ENCODE data around the gene RALGAPA1. TPM values are rescaled to one million over a fixed set of nuclear protein-coding genes. Genes with fewer than 3 reads are reported as not detected.

RALGAPA1 gene
- total RNA-seq, 1 experiment from 2014 or later, result 31.7 TPM

- TF ChIP-seq SMAD3 (CRISPR knock-in tag; IDR thresholded peaks at IDR 0.05; ENCODE audit: borderline replicate concordance) (no peak), ZNF281 (CRISPR knock-in tag; IDR thresholded peaks at IDR 0.05) (no peak), NR2C2 (CRISPR knock-in tag; IDR thresholded peaks at IDR 0.05) (no peak), PREB (CRISPR knock-in tag; IDR thresholded peaks at IDR 0.05; ENCODE audit: borderline replicate concordance) (no peak), MAX (CRISPR knock-in tag; IDR thresholded peaks at IDR 0.05) (no peak), ZBTB43 (CRISPR knock-in tag; IDR thresholded peaks at IDR 0.05) (no peak), JAZF1 (CRISPR knock-in tag; IDR thresholded peaks at IDR 0.05) (no peak), ZNF263 (CRISPR knock-in tag; IDR thresholded peaks at IDR 0.05; ENCODE audit: low read depth) (no peak), GABPB1 (CRISPR knock-in tag; IDR thresholded peaks at IDR 0.05) (no peak), ZNF416 (CRISPR knock-in tag; IDR thresholded peaks at IDR 0.05) (no peak), HMGXB4 (CRISPR knock-in tag; IDR thresholded peaks at IDR 0.05) (no peak), STAT6 (CRISPR knock-in tag; conservative IDR thresholded peaks at IDR 0.05; ENCODE audit: low read depth) (no peak), ZNF317 (CRISPR knock-in tag; IDR thresholded peaks at IDR 0.05; ENCODE audit: borderline replicate concordance, low read depth) (no peak), E2F1 (CRISPR knock-in tag; IDR thresholded peaks at IDR 0.05) (no peak), ZNF512 (CRISPR knock-in tag; IDR thresholded peaks at IDR 0.05; ENCODE audit: borderline replicate concordance) (no peak), ATF3 (CRISPR knock-in tag; conservative IDR thresholded peaks at IDR 0.05) (no peak), USF2 (CRISPR knock-in tag; IDR thresholded peaks at IDR 0.05) (no peak), ZNF232 (CRISPR knock-in tag; IDR thresholded peaks at IDR 0.05) (no peak), TCF7 (CRISPR knock-in tag; IDR thresholded peaks at IDR 0.05; ENCODE audit: low read depth) (no peak)
- DNase-seq (ENCODE audit: low spot score) (no peak), ATAC-seq (no peak)
- H3K27ac Mint-ChIP-seq, result no peak overlapping the region
- no peaks in the 10 kb centered on the region for H3K36me3 Mint-ChIP-seq
- H3K27me3 Mint-ChIP-seq (ENCODE audit: low read depth), result no peaks in the 10 kb centered on the region
- ChIA-PET POLR2A (no interaction called here), CTCF (no interaction called here)
- H3K9me3 Mint-ChIP-seq, result no peaks in the 10 kb centered on the region
- no peak overlapping the region for H3K4me3 Mint-ChIP-seq
- peaks cover 5% of the 10 kb centered on the region for H3K4me1 Mint-ChIP-seq
Observed at GRCh38 chr14:35761922-35762321, 47.2 kb downstream of the RALGAPA1 start.

Data from WTC11 (cell line).